HepG2 (cell line): Measurements from ENCODE around the gene GPC6. TPM values are rescaled to one million over a fixed set of nuclear protein-coding genes. Genes with fewer than 3 reads are reported as not detected.

Source experiments
- ATAC-seq: fragments of 200-7000 bp; cut with Tn5 transposase; 3 replicates; pipeline ENCODE4 v1.9.1; 2020; ENCODE audit warnings: mild to moderate bottlenecking, moderate library complexity
- BruUV-seq: library from RNA; stranded (reverse); fragments of 400-500 nt; replicated peaks from 2 replicates; lab custom pipeline; 2021; lab: Mats Ljungman, UMichigan
- CTCF ChIA-PET: fragments of 300-600 bp; formaldehyde crosslinking; extraction: SDS; loops from one replicate; lab custom pipeline; 2021; ENCODE audit warnings: low total read pairs, inconsistent platforms, low intra/inter-chr PET ratio; lab: Yijun Ruan, JAX
- POLR2A ChIA-PET: fragments of 350-600 bp; sonication (Branson Sonifier 250); formaldehyde crosslinking; loops from one replicate; lab custom pipeline; 2020; ENCODE audit warnings: antibody characterized with exemption, inconsistent platforms; lab: Yijun Ruan, JAX
- DNase-seq: peaks from one replicate; pipeline ENCODE4 v3.0.0-alpha.2; 2015; ENCODE audit warnings: low spot score
- FAIRE-seq: peaks from 3 replicates; lab custom pipeline; 2011; peaks lifted over from hg19 to GRCh38; lab: Jason Lieb, UNC
- H2AFZ ChIP-seq: one replicate; pipeline ENCODE4 v1.6.1; 2011; ENCODE audit warnings: low read length, inconsistent platforms
- H3K27ac ChIP-seq: fragments of 300-600 bp; 3 replicates; pipeline ENCODE4 v1.8.0; 2011; ENCODE audit warnings: mixed run types, mild to moderate bottlenecking, mixed read lengths, low read length, inconsistent platforms; ENCODE audit not compliant: insufficient read depth; ENCODE audit errors: extremely low read length
- H3K27me3 ChIP-seq, 2 experiments: fragments of 200-600 bp in 1 of 2; 2 replicates in 1 of 2; 3 replicates in 1 of 2; pipeline versions ENCODE4 v1.6.0 to v1.8.0; 2011; ENCODE audit warnings: low read length in 2 of 2, mild to moderate bottlenecking in 2 of 2, moderate library complexity in 2 of 2, inconsistent platforms in 1 of 2; ENCODE audit not compliant: insufficient read depth in 2 of 2, control insufficient read depth in 1 of 2
- H3K36me3 ChIP-seq, 2 experiments: fragments of 200-600 bp in 1 of 2; replicated peaks in 1 of 2; 2 replicates in 1 of 2; 3 replicates in 1 of 2; pipeline versions ENCODE4 v1.5.1 to v1.8.0; 2011; ENCODE audit warnings: low read length in 2 of 2, inconsistent platforms in 1 of 2; ENCODE audit not compliant: insufficient read depth in 2 of 2, control insufficient read depth in 1 of 2
- H3K4me1 ChIP-seq: 2 replicates; pipeline ENCODE4 v1.5.1; 2012; ENCODE audit warnings: low read length, inconsistent platforms; ENCODE audit not compliant: insufficient read depth
- H3K4me2 ChIP-seq: 2 replicates; pipeline ENCODE4 v1.6.0; 2011; ENCODE audit warnings: low read depth, low read length, inconsistent platforms
- H3K4me3 ChIP-seq, 3 experiments: fragments of 200-600 bp in 1 of 3; sonication (generic), shearing (Covaris generic) in 1 of 3; replicated peaks in 1 of 3; 2 replicates each; pipeline ENCODE4 v1.5.1; 2011 to 2016; ENCODE audit warnings: low read length in 3 of 3, inconsistent platforms in 2 of 3, low read depth in 2 of 3, mild to moderate bottlenecking in 2 of 3, control low read depth in 1 of 3, mixed read lengths in 1 of 3; ENCODE audit not compliant: insufficient read depth in 1 of 3
- H3K79me2 ChIP-seq: one replicate; pipeline ENCODE4 v1.6.1; 2011; ENCODE audit warnings: low read length, inconsistent platforms; ENCODE audit not compliant: insufficient read depth
- H3K9ac ChIP-seq: 2 replicates; pipeline ENCODE4 v1.6.0; 2011; ENCODE audit warnings: mild to moderate bottlenecking, low read depth, low read length, inconsistent platforms; ENCODE audit not compliant: insufficient read depth
- H3K9me3 ChIP-seq: 2 replicates; pipeline ENCODE4 v1.5.1; 2012; ENCODE audit warnings: mild to moderate bottlenecking, low read length
- H4K20me1 ChIP-seq: 2 replicates; pipeline ENCODE4 v1.6.0; 2011; ENCODE audit warnings: inconsistent platforms, mild to moderate bottlenecking, low read length, moderate library complexity; ENCODE audit not compliant: insufficient read depth
- CAMTA2 ChIP-seq: sonication (generic); formaldehyde crosslinking; IDR thresholded peaks from 2 replicates; pipeline ENCODE4 v1.4.0; 2020; ENCODE audit warnings: mild to moderate bottlenecking, missing genetic modification reagents, borderline replicate concordance
- CENPX ChIP-seq: sonication (generic); formaldehyde crosslinking; IDR thresholded peaks from 2 replicates; pipeline ENCODE4 v1.9.0; 2021; ENCODE audit warnings: mild to moderate bottlenecking, missing genetic modification reagents, moderate library complexity
- CREM ChIP-seq, 2 experiments: sonication (generic) in 1 of 2; formaldehyde crosslinking in 1 of 2; IDR thresholded peaks; 2 replicates each; pipeline versions ENCODE4 v1.4.0 to v1.6.1; 2016 to 2020; ENCODE audit warnings: antibody characterized with exemption in 1 of 2, mild to moderate bottlenecking in 1 of 2, missing genetic modification reagents in 1 of 2
- RBAK ChIP-seq: sonication (generic); formaldehyde crosslinking; IDR thresholded peaks from 2 replicates; pipeline ENCODE4 v1.5.1; 2020; ENCODE audit warnings: mild to moderate bottlenecking, missing genetic modification reagents
- U2AF1 ChIP-seq: fragments of 200-400 bp; formaldehyde crosslinking; optimal IDR thresholded peaks from 2 replicates; pipeline ENCODE3; 2017; ENCODE audit warnings: mild to moderate bottlenecking, low read depth, low read length
- XRCC5 ChIP-seq: fragments of 200-400 bp; formaldehyde crosslinking; optimal IDR thresholded peaks from 2 replicates; pipeline ENCODE3; 2017; ENCODE audit warnings: mild to moderate bottlenecking, low read length
- ZBTB40 ChIP-seq, 2 experiments: fragments of 450-650 bp in 1 of 2; sonication (generic) in 1 of 2; formaldehyde crosslinking in 1 of 2; IDR thresholded peaks; 2 replicates each; pipeline versions ENCODE4 v1.6.1 to v1.8.0; 2016 to 2022; ENCODE audit warnings: antibody characterized with exemption in 1 of 2, mild to moderate bottlenecking in 1 of 2, missing genetic modification reagents in 1 of 2
- ZNF17 ChIP-seq: sonication (generic); formaldehyde crosslinking; IDR thresholded peaks from 2 replicates; pipeline ENCODE4 v1.5.0; 2020; ENCODE audit warnings: mild to moderate bottlenecking, missing genetic modification reagents
- ZNF558 ChIP-seq: sonication (generic); formaldehyde crosslinking; IDR thresholded peaks from 2 replicates; pipeline ENCODE4 v1.9.0; 2022; ENCODE audit warnings: mild to moderate bottlenecking, missing genetic modification reagents, borderline replicate concordance
- ZNF577 ChIP-seq: sonication (generic); formaldehyde crosslinking; IDR thresholded peaks from 2 replicates; pipeline ENCODE4 v1.4.0; 2020; ENCODE audit warnings: mild to moderate bottlenecking, low read depth, missing genetic modification reagents, borderline replicate concordance
- ZNF777 ChIP-seq: sonication (generic); formaldehyde crosslinking; IDR thresholded peaks from 2 replicates; pipeline ENCODE4 v1.4.0; 2020; ENCODE audit warnings: missing genetic modification reagents
- ZSCAN21 ChIP-seq: sonication (generic); formaldehyde crosslinking; IDR thresholded peaks from 2 replicates; pipeline ENCODE4 v1.8.0; 2022; ENCODE audit warnings: mild to moderate bottlenecking, missing genetic modification reagents, moderate library complexity, borderline replicate concordance
- WGBS: methylation state at CpG from one replicate; pipeline ENCODE4 v1.1.6; 2017; ENCODE audit warnings: low lambda C conversion rate; 5-methylcytosine and 5-hydroxymethylcytosine counted together
- in situ Hi-C: cut with HindIII; loops from 2 replicates; pipeline ENCODE4 v1.10.0; 2017; ENCODE audit warnings: low pct_unique_long_range_greater_than_20kb; ENCODE audit not compliant: extremely low pct_ligation_motif_present
- intact Hi-C: fragments of 100-400 bp; cut with micrococcal nuclease; formaldehyde crosslinking; loops from one replicate; pipeline ENCODE4 v1.10.0; 2022; ENCODE audit not compliant: unreplicated experiment
- polyA plus RNA-seq, 8 experiments: library from polyadenylated mRNA; depleted of rRNA in 3 of 8; stranded (reverse) in 7 of 8; unstranded in 1 of 8; fragments of >200 nt; fragmentation: Illumina TruSeq in 4 of 8; extraction: Trizol in 4 of 8; gene quantifications; 2 replicates each; pipeline versions ENCODE4 v1.2.1 to v1.2.3, GENCODE V29; 2011 to 2016; ENCODE audit warnings: low read depth in 4 of 8, missing spikeins in 1 of 8, mixed read lengths in 1 of 8; ENCODE audit not compliant: insufficient read depth in 1 of 8
- total RNA-seq, 5 experiments: library from RNA; depleted of rRNA; stranded (reverse); fragments of >200 nt; fragmentation: Illumina TruSeq; extraction: Trizol; gene quantifications; 2 replicates each; pipeline ENCODE4 v1.2.3, GENCODE V29; 2016; ENCODE audit warnings: low read depth in 1 of 5
- TF ChIP-seq, protein P1 (sequence below): sonication (generic); formaldehyde crosslinking; IDR thresholded peaks from 2 replicates; pipeline ENCODE4 v1.8.1; 2022; ENCODE audit warnings: mild to moderate bottlenecking, missing genetic modification reagents
- TF ChIP-seq, protein P2 (sequence below): sonication (generic); formaldehyde crosslinking; IDR thresholded peaks from 2 replicates; pipeline ENCODE4 v1.5.0; 2020; ENCODE audit warnings: missing genetic modification reagents

Gene GPC6
- total and polyA plus RNA-seq, 2 of the 13 experiments (the other 11 are each of a cell fraction or from before 2014, with no cell fraction given) = 24.5 to 33.9 TPM

DNA sequence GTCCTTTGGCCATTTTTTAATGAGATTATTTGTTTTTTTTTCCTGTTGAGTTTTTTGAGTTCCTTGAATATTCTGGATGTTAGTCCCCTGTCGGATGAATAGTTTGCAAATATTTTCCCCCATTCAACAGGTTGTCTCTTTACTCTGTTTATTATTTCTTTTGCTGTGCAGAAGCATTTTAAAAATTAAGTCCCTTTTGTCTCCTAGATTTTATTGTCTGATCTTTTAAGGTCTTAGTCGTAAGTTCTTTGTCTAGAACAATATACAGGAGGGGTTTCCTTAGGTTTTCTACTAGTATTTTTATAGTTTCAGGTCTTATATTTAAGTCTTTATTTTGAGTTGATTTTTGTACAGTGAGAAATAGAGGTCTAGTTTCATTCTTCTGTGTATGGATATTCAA lies 284.4 kb downstream of the GPC6 start:
- peaks cover 3% of the 10 kb centered on the region for H3K4me1 ChIP-seq
- CTCF ChIA-PET = no interaction called here
- in situ Hi-C loops = no loop called here
- 46% methylated on average over 2 of the region's 2 CpGs for WGBS
- ATAC-seq (no peak), FAIRE-seq (no peak), DNase-seq (no peak)
- H3K4me3 ChIP-seq = no peak overlapping the region
- H3K36me3 ChIP-seq = no peaks in the 10 kb centered on the region
- peaks cover 7% of the 10 kb centered on the region for H3K79me2 ChIP-seq
- H3K27me3 ChIP-seq = no peaks in the 10 kb centered on the region
- no peak overlapping the region for H3K9ac ChIP-seq
- H3K27ac ChIP-seq = no peak overlapping the region
- no TSS peak for BruUV-seq
- no peaks in the 10 kb centered on the region for H4K20me1 ChIP-seq
- intact Hi-C loops = no loop called here
- POLR2A ChIA-PET = no interaction called here
- H3K4me2 ChIP-seq = no peak overlapping the region
- H2AFZ ChIP-seq = no peak overlapping the region
- no peaks in the 10 kb centered on the region for H3K9me3 ChIP-seq
- TF ChIP-seq ZBTB40 (IDR thresholded peaks at IDR 0.05) = no peak
- no peak for TF ChIP-seq ZBTB40 (CRISPR knock-in tag; IDR thresholded peaks at IDR 0.05)
- TF ChIP-seq, protein P1, sequence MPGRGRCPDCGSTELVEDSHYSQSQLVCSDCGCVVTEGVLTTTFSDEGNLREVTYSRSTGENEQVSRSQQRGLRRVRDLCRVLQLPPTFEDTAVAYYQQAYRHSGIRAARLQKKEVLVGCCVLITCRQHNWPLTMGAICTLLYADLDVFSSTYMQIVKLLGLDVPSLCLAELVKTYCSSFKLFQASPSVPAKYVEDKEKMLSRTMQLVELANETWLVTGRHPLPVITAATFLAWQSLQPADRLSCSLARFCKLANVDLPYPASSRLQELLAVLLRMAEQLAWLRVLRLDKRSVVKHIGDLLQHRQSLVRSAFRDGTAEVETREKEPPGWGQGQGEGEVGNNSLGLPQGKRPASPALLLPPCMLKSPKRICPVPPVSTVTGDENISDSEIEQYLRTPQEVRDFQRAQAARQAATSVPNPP (CRISPR knock-in tag) = no peak
- TF ChIP-seq ZNF777 (CRISPR knock-in tag) = no peak
- no peak for TF ChIP-seq ZSCAN21
- no peak for TF ChIP-seq CENPX (CRISPR knock-in tag)
- no peak for TF ChIP-seq XRCC5
- TF ChIP-seq RBAK (CRISPR knock-in tag) = no peak
- no peak for TF ChIP-seq ZNF558 (CRISPR knock-in tag)
- TF ChIP-seq ZNF17 (CRISPR knock-in tag) = no peak
- no peak for TF ChIP-seq CREM (IDR thresholded peaks at IDR 0.05)
- TF ChIP-seq CREM (CRISPR knock-in tag; IDR thresholded peaks at IDR 0.05) = no peak
- no peak for TF ChIP-seq ZNF577
- TF ChIP-seq CAMTA2 (CRISPR knock-in tag) = no peak
- no peak for TF ChIP-seq U2AF1
- TF ChIP-seq, protein P2, sequence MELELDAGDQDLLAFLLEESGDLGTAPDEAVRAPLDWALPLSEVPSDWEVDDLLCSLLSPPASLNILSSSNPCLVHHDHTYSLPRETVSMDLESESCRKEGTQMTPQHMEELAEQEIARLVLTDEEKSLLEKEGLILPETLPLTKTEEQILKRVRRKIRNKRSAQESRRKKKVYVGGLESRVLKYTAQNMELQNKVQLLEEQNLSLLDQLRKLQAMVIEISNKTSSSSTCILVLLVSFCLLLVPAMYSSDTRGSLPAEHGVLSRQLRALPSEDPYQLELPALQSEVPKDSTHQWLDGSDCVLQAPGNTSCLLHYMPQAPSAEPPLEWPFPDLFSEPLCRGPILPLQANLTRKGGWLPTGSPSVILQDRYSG = no peak
